Liver (tissue), 9 donors: Measurements from ENCODE around the gene B3GNT2. TPM values are rescaled to one million over a fixed set of nuclear protein-coding genes. Genes with fewer than 3 reads are reported as not detected.

Experiments used
- DNase-seq: peaks from one replicate; pipeline ENCODE4 v3.0.0-alpha.2; 2017; ENCODE audit warnings: low spot score
- H3K27ac ChIP-seq, 2 donors: one replicate each; pipeline ENCODE4 v1.7.0; 2013; ENCODE audit warnings: inconsistent platforms in 2 of 2, low read length in 2 of 2, control low read depth in 1 of 2, low read depth in 1 of 2, mild to moderate bottlenecking in 1 of 2
- H3K27me3 ChIP-seq, 4 donors: one replicate each; pipeline versions ENCODE4 v1.6.1 to v1.7.0; 2013; ENCODE audit warnings: low read length in 3 of 4, inconsistent platforms in 1 of 4, mild to moderate bottlenecking in 1 of 4, moderate library complexity in 1 of 4; ENCODE audit not compliant: control insufficient read depth in 4 of 4, insufficient read depth in 4 of 4
- H3K36me3 ChIP-seq, 4 donors: one replicate each; pipeline versions ENCODE4 v1.6.1 to v1.7.0; 2013; ENCODE audit warnings: low read length in 3 of 4, mild to moderate bottlenecking in 3 of 4, low read depth in 1 of 4, moderate library complexity in 1 of 4; ENCODE audit not compliant: control insufficient read depth in 4 of 4, insufficient read depth in 3 of 4
- H3K4me1 ChIP-seq, 4 donors: one replicate each; pipeline versions ENCODE4 v1.6.1 to v1.7.0; 2013; ENCODE audit warnings: low read length in 3 of 4, mild to moderate bottlenecking in 3 of 4, moderate library complexity in 1 of 4; ENCODE audit not compliant: control insufficient read depth in 4 of 4, insufficient read depth in 4 of 4
- H3K4me3 ChIP-seq, 3 donors: one replicate each; pipeline versions ENCODE4 v1.6.1 to v1.7.0; 2013; ENCODE audit warnings: low read length in 3 of 3, control low read depth in 1 of 3, low read depth in 1 of 3, mild to moderate bottlenecking in 1 of 3
- H3K9ac ChIP-seq, 2 donors: one replicate each; pipeline ENCODE4 v1.7.0; 2013; ENCODE audit warnings: low read length in 2 of 2, mild to moderate bottlenecking in 2 of 2, moderate library complexity in 2 of 2, control low read depth in 1 of 2, low read depth in 1 of 2
- H3K9me3 ChIP-seq, 4 donors: one replicate each; pipeline versions ENCODE4 v1.6.1 to v1.7.0; 2013; ENCODE audit warnings: low read length in 3 of 4; ENCODE audit not compliant: control insufficient read depth in 4 of 4
- EGR1 ChIP-seq, 2 donors: IDR thresholded peaks; 2 replicates each; pipeline ENCODE4 v1.6.1; 2016 to 2018; ENCODE audit warnings: antibody characterized with exemption in 2 of 2, low read depth in 2 of 2
- FOXA1 ChIP-seq: IDR thresholded peaks from 2 replicates; pipeline ENCODE4 v1.6.1; 2016; ENCODE audit warnings: antibody characterized with exemption
- FOXA2 ChIP-seq: IDR thresholded peaks from 2 replicates; pipeline ENCODE4 v1.6.1; 2016; ENCODE audit warnings: antibody characterized with exemption
- GABPA ChIP-seq, 2 donors: IDR thresholded peaks in 1 of 2; conservative IDR thresholded peaks in 1 of 2; 2 replicates each; pipeline ENCODE4 v1.6.1; 2016; ENCODE audit warnings: antibody characterized with exemption in 2 of 2, mild to moderate bottlenecking in 1 of 2, moderate library complexity in 1 of 2
- HNF4A ChIP-seq, 2 donors: conservative IDR thresholded peaks; 2 replicates each; pipeline ENCODE4 v1.6.1; 2016; ENCODE audit warnings: antibody characterized with exemption in 2 of 2, mild to moderate bottlenecking in 2 of 2
- HNF4G ChIP-seq: IDR thresholded peaks from 2 replicates; pipeline ENCODE4 v1.6.1; 2016; ENCODE audit warnings: antibody characterized with exemption
- JUND ChIP-seq, 2 donors: IDR thresholded peaks; 2 replicates each; pipeline ENCODE4 v1.6.1; 2016; ENCODE audit warnings: antibody characterized with exemption in 2 of 2
- NR2F2 ChIP-seq: IDR thresholded peaks from 2 replicates; pipeline ENCODE4 v1.6.1; 2016; ENCODE audit warnings: antibody characterized with exemption
- RAD21 ChIP-seq, 2 donors: IDR thresholded peaks; 2 replicates each; pipeline ENCODE4 v1.6.1; 2016; ENCODE audit warnings: antibody characterized with exemption in 2 of 2, mild to moderate bottlenecking in 2 of 2
- RXRA ChIP-seq, 2 donors: IDR thresholded peaks; 2 replicates each; pipeline ENCODE4 v1.6.1; 2017 to 2018; ENCODE audit warnings: antibody characterized with exemption in 2 of 2, mild to moderate bottlenecking in 1 of 2
- SP1 ChIP-seq: IDR thresholded peaks from 2 replicates; pipeline ENCODE4 v1.6.1; 2018; ENCODE audit warnings: antibody characterized with exemption, mild to moderate bottlenecking
- TAF1 ChIP-seq: conservative IDR thresholded peaks from 2 replicates; pipeline ENCODE4 v1.6.1; 2016; ENCODE audit warnings: antibody characterized with exemption, mild to moderate bottlenecking
- YY1 ChIP-seq: IDR thresholded peaks from 2 replicates; pipeline ENCODE4 v1.6.1; 2016; ENCODE audit warnings: antibody characterized with exemption, mild to moderate bottlenecking
- WGBS: extraction: QIAGEN DNeasy Blood & Tissue Kit; methylation state at CpG from one replicate; pipeline ENCODE4 v1.1.7; 2013; 5-methylcytosine and 5-hydroxymethylcytosine counted together
- polyA plus RNA-seq, 2 donors: library from polyadenylated mRNA; stranded (reverse) in 1 of 2; unstranded in 1 of 2; fragments of 200-250 nt in 1 of 2; fragments of >200 nt in 1 of 2; fragmentation: Nextera tagmentation in 1 of 2; extraction: Ambion mirVana in 1 of 2; gene quantifications; one replicate each; pipeline versions ENCODE4 v1.2.1 to v1.2.3, GENCODE V29; 2013 to 2015
- total RNA-seq, 2 donors: library from RNA; depleted of rRNA; stranded (reverse); fragments of >200 nt; gene quantifications; one replicate each; pipeline ENCODE4 v1.2.3, GENCODE V29; 2014
- TF ChIP-seq, protein P1 (sequence below): IDR thresholded peaks from 2 replicates; pipeline ENCODE4 v1.6.1; 2016; ENCODE audit warnings: antibody characterized with exemption
- TF ChIP-seq, protein P2 (sequence below): IDR thresholded peaks from 2 replicates; pipeline ENCODE4 v1.6.1; 2016; ENCODE audit warnings: antibody characterized with exemption
- TF ChIP-seq, protein P3 (sequence below): fragments of 150-350 bp; IDR thresholded peaks from 2 replicates; pipeline ENCODE4 v1.5.1; 2017; ENCODE audit warnings: improper control_type of control experiment, low read depth, low read length; ENCODE audit not compliant: missing input control
- TF ChIP-seq, protein P4 (sequence below): IDR thresholded peaks from 2 replicates; pipeline ENCODE4 v1.6.1; 2016; ENCODE audit warnings: antibody characterized with exemption, mild to moderate bottlenecking
- TF ChIP-seq, protein P5 (sequence below): IDR thresholded peaks from 2 replicates; pipeline ENCODE4 v1.6.1; 2016; ENCODE audit warnings: antibody characterized with exemption
- donor health status: healthy.
- donor health status: healthy.
- donor health status: healthy.
- donor health status: healthy.
- donor health status: healthy.

B3GNT2 gene
- total and polyA plus RNA-seq, 4 donors: 6.4 to 20.2 (median 14.2) TPM

DNA sequence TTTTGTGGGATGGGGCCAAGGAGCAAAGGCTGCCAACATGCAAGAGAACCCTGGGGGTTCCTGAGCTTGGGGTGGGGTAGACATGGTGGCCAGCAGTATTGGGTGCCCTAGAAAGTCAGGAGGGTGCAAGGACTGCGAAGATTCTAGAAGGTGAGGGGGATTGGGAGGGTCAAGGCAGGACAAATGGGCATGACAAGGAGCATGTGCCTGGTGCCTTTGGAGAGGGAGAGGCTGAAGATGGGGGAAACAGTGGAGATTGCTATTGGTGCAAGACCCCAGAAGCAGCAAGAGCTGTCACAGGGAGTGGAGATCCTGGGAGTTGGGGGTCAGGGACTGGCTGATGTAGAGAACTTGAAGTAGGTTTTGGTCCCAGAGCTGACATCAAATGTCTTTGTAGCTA, 7.5 kb downstream of the B3GNT2 start:
- Histone ChIP-seq H3K36me3 (no peaks in the 10 kb centered on the region), H3K4me1 (peaks cover 4 to 44% (median 25%) of the 10 kb centered on the region in 4 donors)
- WGBS: 98% methylated on average over 1 of the region's 1 CpG

DNA sequence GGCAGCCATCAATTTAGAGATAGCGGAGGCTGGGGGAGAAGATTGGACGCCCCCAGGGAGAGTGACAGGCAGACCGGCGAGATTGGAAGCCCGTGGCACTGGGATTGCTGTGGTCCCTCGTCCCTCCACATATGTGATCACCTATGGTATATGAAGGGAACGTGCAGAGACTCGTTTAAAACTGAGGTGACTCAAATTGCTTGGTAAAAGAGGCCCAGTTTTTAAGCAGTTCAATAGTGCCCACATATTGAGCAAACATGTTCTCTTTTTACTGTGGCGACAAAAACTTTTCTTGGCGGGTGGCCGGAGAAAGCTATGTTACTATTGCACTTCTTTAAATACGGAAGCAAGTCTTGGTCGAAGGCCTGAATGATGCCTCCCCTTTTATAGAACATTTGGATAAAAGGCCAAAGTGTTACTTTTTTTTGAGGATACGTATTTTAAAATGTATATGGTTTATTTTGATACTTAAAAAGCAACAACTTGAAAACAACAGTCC, 9.1 kb downstream of the B3GNT2 start:
- H3K36me3 ChIP-seq: no peaks in the 10 kb centered on the region
- no peaks in the 10 kb centered on the region for H3K27me3 ChIP-seq
- WGBS: 92% methylated on average over 14 of the region's 14 CpGs
- no peak overlapping the region for H3K4me3 ChIP-seq
- H3K9me3 ChIP-seq: no peaks in the 10 kb centered on the region
- H3K4me1 ChIP-seq: peaks cover 6 to 43% (median 17%) of the 10 kb centered on the region in 4 donors
- H3K27ac ChIP-seq: no peak overlapping the region
- no peak overlapping the region for H3K9ac ChIP-seq
- TF ChIP-seq, protein P1, sequence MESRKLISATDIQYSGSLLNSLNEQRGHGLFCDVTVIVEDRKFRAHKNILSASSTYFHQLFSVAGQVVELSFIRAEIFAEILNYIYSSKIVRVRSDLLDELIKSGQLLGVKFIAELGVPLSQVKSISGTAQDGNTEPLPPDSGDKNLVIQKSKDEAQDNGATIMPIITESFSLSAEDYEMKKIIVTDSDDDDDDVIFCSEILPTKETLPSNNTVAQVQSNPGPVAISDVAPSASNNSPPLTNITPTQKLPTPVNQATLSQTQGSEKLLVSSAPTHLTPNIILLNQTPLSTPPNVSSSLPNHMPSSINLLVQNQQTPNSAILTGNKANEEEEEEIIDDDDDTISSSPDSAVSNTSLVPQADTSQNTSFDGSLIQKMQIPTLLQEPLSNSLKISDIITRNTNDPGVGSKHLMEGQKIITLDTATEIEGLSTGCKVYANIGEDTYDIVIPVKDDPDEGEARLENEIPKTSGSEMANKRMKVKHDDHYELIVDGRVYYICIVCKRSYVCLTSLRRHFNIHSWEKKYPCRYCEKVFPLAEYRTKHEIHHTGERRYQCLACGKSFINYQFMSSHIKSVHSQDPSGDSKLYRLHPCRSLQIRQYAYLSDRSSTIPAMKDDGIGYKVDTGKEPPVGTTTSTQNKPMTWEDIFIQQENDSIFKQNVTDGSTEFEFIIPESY: no peak
- TF ChIP-seq SP1 (no peak), GABPA (IDR thresholded peaks at IDR 0.05 in 1 of 2, conservative IDR thresholded peaks at IDR 0.05 in 1 of 2) (no peak), FOXA2 (no peak), NR2F2 (no peak), YY1 (no peak)
- DNase-seq: no peak

More for the DNA sequence above, 7.5 kb downstream of the B3GNT2 start:
- H3K9ac ChIP-seq: no peak overlapping the region
- DNase-seq: no peak
- no peak overlapping the region for H3K4me3 ChIP-seq
- H3K27me3 ChIP-seq: no peaks in the 10 kb centered on the region
- H3K9me3 ChIP-seq: no peaks in the 10 kb centered on the region
- no peak overlapping the region for H3K27ac ChIP-seq
- no peak for TF ChIP-seq YY1
- no peak for TF ChIP-seq FOXA2
- no peak for TF ChIP-seq HNF4G
- no peak for TF ChIP-seq GABPA (IDR thresholded peaks at IDR 0.05 in 1 of 2, conservative IDR thresholded peaks at IDR 0.05 in 1 of 2)
- TF ChIP-seq, protein P2, sequence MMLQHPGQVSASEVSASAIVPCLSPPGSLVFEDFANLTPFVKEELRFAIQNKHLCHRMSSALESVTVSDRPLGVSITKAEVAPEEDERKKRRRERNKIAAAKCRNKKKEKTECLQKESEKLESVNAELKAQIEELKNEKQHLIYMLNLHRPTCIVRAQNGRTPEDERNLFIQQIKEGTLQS: no peak

DNA sequence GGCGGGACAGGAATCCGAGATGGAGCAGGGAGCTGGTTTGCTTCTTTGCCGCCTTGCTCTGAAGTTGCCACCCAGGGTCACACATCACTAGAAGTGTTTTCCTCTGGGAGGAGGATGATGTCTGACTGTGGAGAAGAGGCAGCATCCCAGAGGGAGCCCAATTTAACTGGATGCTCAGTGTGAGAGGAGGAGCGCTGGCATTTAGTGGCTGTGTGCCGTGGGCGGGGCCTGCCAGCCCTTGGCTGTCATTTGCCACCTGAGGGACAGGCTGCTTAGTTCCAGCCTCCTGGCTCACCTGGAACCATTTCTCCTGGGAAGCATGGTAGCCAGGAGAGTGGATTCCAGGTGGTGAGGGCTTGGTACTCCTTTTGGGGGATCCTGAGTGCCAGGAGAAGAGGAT, 9.6 kb downstream of the B3GNT2 start:
- no peaks in the 10 kb centered on the region for H3K36me3 ChIP-seq
- no peaks in the 10 kb centered on the region for H3K27me3 ChIP-seq
- no peak for DNase-seq
- H3K4me1 ChIP-seq: peaks cover 6 to 39% (median 16%) of the 10 kb centered on the region in 4 donors
- H3K9ac ChIP-seq: no peak overlapping the region
- WGBS: 96% methylated on average over 6 of the region's 6 CpGs
- H3K4me3 ChIP-seq: no peak overlapping the region
- no peaks in the 10 kb centered on the region for H3K9me3 ChIP-seq
- no peak overlapping the region for H3K27ac ChIP-seq
- TF ChIP-seq, protein P3, sequence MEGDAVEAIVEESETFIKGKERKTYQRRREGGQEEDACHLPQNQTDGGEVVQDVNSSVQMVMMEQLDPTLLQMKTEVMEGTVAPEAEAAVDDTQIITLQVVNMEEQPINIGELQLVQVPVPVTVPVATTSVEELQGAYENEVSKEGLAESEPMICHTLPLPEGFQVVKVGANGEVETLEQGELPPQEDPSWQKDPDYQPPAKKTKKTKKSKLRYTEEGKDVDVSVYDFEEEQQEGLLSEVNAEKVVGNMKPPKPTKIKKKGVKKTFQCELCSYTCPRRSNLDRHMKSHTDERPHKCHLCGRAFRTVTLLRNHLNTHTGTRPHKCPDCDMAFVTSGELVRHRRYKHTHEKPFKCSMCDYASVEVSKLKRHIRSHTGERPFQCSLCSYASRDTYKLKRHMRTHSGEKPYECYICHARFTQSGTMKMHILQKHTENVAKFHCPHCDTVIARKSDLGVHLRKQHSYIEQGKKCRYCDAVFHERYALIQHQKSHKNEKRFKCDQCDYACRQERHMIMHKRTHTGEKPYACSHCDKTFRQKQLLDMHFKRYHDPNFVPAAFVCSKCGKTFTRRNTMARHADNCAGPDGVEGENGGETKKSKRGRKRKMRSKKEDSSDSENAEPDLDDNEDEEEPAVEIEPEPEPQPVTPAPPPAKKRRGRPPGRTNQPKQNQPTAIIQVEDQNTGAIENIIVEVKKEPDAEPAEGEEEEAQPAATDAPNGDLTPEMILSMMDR: no peak
- TF ChIP-seq, protein P2: no peak
- TF ChIP-seq GABPA (IDR thresholded peaks at IDR 0.05 in 1 of 2, conservative IDR thresholded peaks at IDR 0.05 in 1 of 2) (no peak), HNF4G (no peak), FOXA1 (no peak), SP1 (no peak), RXRA (IDR thresholded peaks at IDR 0.05) (no peak), HNF4A (conservative IDR thresholded peaks at IDR 0.05) (no peak), RAD21 (IDR thresholded peaks at IDR 0.05) (no peak), TAF1 (no peak), EGR1 (IDR thresholded peaks at IDR 0.05; ENCODE audit: low read depth in 2 of 2) (no peak), YY1 (no peak), NR2F2 (no peak), FOXA2 (no peak), JUND (IDR thresholded peaks at IDR 0.05) (no peak)
- TF ChIP-seq, protein P4, sequence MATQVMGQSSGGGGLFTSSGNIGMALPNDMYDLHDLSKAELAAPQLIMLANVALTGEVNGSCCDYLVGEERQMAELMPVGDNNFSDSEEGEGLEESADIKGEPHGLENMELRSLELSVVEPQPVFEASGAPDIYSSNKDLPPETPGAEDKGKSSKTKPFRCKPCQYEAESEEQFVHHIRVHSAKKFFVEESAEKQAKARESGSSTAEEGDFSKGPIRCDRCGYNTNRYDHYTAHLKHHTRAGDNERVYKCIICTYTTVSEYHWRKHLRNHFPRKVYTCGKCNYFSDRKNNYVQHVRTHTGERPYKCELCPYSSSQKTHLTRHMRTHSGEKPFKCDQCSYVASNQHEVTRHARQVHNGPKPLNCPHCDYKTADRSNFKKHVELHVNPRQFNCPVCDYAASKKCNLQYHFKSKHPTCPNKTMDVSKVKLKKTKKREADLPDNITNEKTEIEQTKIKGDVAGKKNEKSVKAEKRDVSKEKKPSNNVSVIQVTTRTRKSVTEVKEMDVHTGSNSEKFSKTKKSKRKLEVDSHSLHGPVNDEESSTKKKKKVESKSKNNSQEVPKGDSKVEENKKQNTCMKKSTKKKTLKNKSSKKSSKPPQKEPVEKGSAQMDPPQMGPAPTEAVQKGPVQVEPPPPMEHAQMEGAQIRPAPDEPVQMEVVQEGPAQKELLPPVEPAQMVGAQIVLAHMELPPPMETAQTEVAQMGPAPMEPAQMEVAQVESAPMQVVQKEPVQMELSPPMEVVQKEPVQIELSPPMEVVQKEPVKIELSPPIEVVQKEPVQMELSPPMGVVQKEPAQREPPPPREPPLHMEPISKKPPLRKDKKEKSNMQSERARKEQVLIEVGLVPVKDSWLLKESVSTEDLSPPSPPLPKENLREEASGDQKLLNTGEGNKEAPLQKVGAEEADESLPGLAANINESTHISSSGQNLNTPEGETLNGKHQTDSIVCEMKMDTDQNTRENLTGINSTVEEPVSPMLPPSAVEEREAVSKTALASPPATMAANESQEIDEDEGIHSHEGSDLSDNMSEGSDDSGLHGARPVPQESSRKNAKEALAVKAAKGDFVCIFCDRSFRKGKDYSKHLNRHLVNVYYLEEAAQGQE: no peak
- TF ChIP-seq, protein P5, sequence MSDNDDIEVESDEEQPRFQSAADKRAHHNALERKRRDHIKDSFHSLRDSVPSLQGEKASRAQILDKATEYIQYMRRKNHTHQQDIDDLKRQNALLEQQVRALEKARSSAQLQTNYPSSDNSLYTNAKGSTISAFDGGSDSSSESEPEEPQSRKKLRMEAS: no peak
